ACC112 (cell line): Measurements from ENCODE around the gene SLC38A11.

Experiments
- H2AFZ ChIP-seq: fragments of 200-600 bp; sonication (generic); one replicate; pipeline ENCODE4 v1.6.0; 2017; ENCODE audit warnings: antibody characterized with exemption, low read length; ENCODE audit not compliant: unreplicated experiment
- H3K27ac ChIP-seq: fragments of 200-600 bp; sonication (generic); 2 replicates; pipeline ENCODE4 v1.5.1; 2014; ENCODE audit warnings: low read depth, mild to moderate bottlenecking, antibody characterized with exemption, low read length, moderate library complexity
- H3K27me3 ChIP-seq: fragments of 200-600 bp; sonication (generic); 2 replicates; pipeline ENCODE4 v1.6.1; 2014; ENCODE audit warnings: mild to moderate bottlenecking, antibody characterized with exemption, low read length, moderate library complexity, mixed read lengths; ENCODE audit not compliant: insufficient read depth
- H3K36me3 ChIP-seq: fragments of 200-600 bp; sonication (generic); 2 replicates; pipeline ENCODE4 v1.6.1; 2016; ENCODE audit warnings: mild to moderate bottlenecking, antibody characterized with exemption, low read length, moderate library complexity, mixed read lengths; ENCODE audit not compliant: insufficient read depth
- H3K4me1 ChIP-seq: fragments of 200-600 bp; sonication (generic); one replicate; pipeline ENCODE4 v1.6.1; 2016; ENCODE audit warnings: low read length, mixed read lengths; ENCODE audit not compliant: insufficient read depth, unreplicated experiment, control insufficient read depth
- H3K4me3 ChIP-seq: fragments of 200-600 bp; sonication (generic); 2 replicates; pipeline ENCODE4 v1.5.1; 2014; ENCODE audit warnings: mild to moderate bottlenecking, low read depth, low read length
- H3K79me2 ChIP-seq: fragments of 200-600 bp; sonication (generic); one replicate; pipeline ENCODE4 v1.6.0; 2016; ENCODE audit warnings: low read length; ENCODE audit not compliant: control insufficient read depth, unreplicated experiment, insufficient read depth

Gene SLC38A11

GRCh38 chr2:164913640-164914350 lies 41.5 kb downstream of the SLC38A11 start:
- Histone ChIP-seq H3K4me1 (peaks cover 5% of the 10 kb centered on the region), H3K36me3 (no peaks in the 10 kb centered on the region), H2AFZ (peak overlapping the region; percentile 70), H3K27me3 (no peaks in the 10 kb centered on the region), H3K4me3 (no peak overlapping the region), H3K27ac (no peak overlapping the region), H3K79me2 (no peaks in the 10 kb centered on the region)

- peaks cover 5% of the 10 kb centered on the region for H3K4me1 ChIP-seq
- H3K4me3 ChIP-seq, result no peak overlapping the region
- no peaks in the 10 kb centered on the region for H3K79me2 ChIP-seq
- no peak overlapping the region for H3K27ac ChIP-seq
- H3K27me3 ChIP-seq, result no peaks in the 10 kb centered on the region
- H2AFZ ChIP-seq, result no peak overlapping the region
- H3K36me3 ChIP-seq, result no peaks in the 10 kb centered on the region
These were observed 42.3 kb downstream of the SLC38A11 start for GRCh38 chr2:164913011-164913410.

GRCh38 chr2:164911832-164912231 lies 43.5 kb downstream of the SLC38A11 start:
- H2AFZ ChIP-seq, result no peak overlapping the region
- H3K79me2 ChIP-seq, result no peaks in the 10 kb centered on the region
- no peaks in the 10 kb centered on the region for H3K36me3 ChIP-seq
- no peak overlapping the region for H3K4me3 ChIP-seq
- H3K4me1 ChIP-seq, result peaks cover 5% of the 10 kb centered on the region
- H3K27me3 ChIP-seq, result no peaks in the 10 kb centered on the region
- H3K27ac ChIP-seq, result no peak overlapping the region

GRCh38 chr2:164910101-164910899 lies 45.0 kb downstream of the SLC38A11 start:
- Histone ChIP-seq H3K4me3 (no peak overlapping the region), H3K27me3 (no peaks in the 10 kb centered on the region), H2AFZ (peak overlapping the region; percentile 30), H3K79me2 (no peaks in the 10 kb centered on the region), H3K4me1 (peaks cover 5% of the 10 kb centered on the region), H3K27ac (no peak overlapping the region), H3K36me3 (no peaks in the 10 kb centered on the region)

GRCh38 chr2:164906947-164907346 lies 48.4 kb downstream of the SLC38A11 start:
- no peaks in the 10 kb centered on the region for H3K79me2 ChIP-seq
- no peak overlapping the region for H2AFZ ChIP-seq
- no peaks in the 10 kb centered on the region for H3K27me3 ChIP-seq
- H3K27ac ChIP-seq, result no peak overlapping the region
- H3K36me3 ChIP-seq, result no peaks in the 10 kb centered on the region
- H3K4me1 ChIP-seq, result peaks cover 14% of the 10 kb centered on the region
- H3K4me3 ChIP-seq, result no peak overlapping the region

GRCh38 chr2:164905307-164905706 lies 50.0 kb downstream of the SLC38A11 start:
- 0 out of 2 replicates have a peak, but pooled peaks cover 3% of the 10 kb centered on the region for H3K36me3 ChIP-seq
- H3K4me1 ChIP-seq, result peaks cover 12% of the 10 kb centered on the region
- H3K4me3 ChIP-seq, result no peak overlapping the region
- no peaks in the 10 kb centered on the region for H3K79me2 ChIP-seq
- no peak overlapping the region for H3K27ac ChIP-seq
- no peaks in the 10 kb centered on the region for H3K27me3 ChIP-seq
- no peak overlapping the region for H2AFZ ChIP-seq

GRCh38 chr2:164903951-164904350 lies 51.4 kb downstream of the SLC38A11 start:
- Histone ChIP-seq H3K27ac (no peak overlapping the region), H3K36me3 (0 out of 2 replicates have a peak, but pooled peaks cover 3% of the 10 kb centered on the region)

GRCh38 chr2:164903204-164903603 lies 52.1 kb downstream of the SLC38A11 start:
- Histone ChIP-seq H2AFZ (no peak overlapping the region), H3K36me3 (0 out of 2 replicates have a peak, but pooled peaks cover 3% of the 10 kb centered on the region), H3K27ac (no peak overlapping the region), H3K79me2 (no peaks in the 10 kb centered on the region), H3K4me1 (peaks cover 22% of the 10 kb centered on the region), H3K27me3 (no peaks in the 10 kb centered on the region), H3K4me3 (no peak overlapping the region)

More at GRCh38 chr2:164903951-164904350, 51.4 kb downstream of the SLC38A11 start:
- Histone ChIP-seq H3K79me2 (no peaks in the 10 kb centered on the region), H3K27me3 (no peaks in the 10 kb centered on the region), H3K4me1 (peaks cover 16% of the 10 kb centered on the region), H3K4me3 (no peak overlapping the region), H2AFZ (no peak overlapping the region)

GRCh38 chr2:164899121-164899520 lies 56.2 kb downstream of the SLC38A11 start:
- Histone ChIP-seq H3K4me1 (peaks cover 49% of the 10 kb centered on the region), H3K27ac (peak overlapping the region; percentile 82), H3K36me3 (0 out of 2 replicates have a peak, but pooled peaks cover 3% of the 10 kb centered on the region), H3K79me2 (no peaks in the 10 kb centered on the region), H3K4me3 (no peak overlapping the region), H3K27me3 (no peaks in the 10 kb centered on the region), H2AFZ (peak overlapping the region; percentile 56)

GRCh38 chr2:164898475-164898874 lies 56.9 kb downstream of the SLC38A11 start:
- no peak overlapping the region; the same call in 1 of the 2 replicates for H3K4me3 ChIP-seq
- 0 out of 2 replicates have a peak, but pooled peaks cover 3% of the 10 kb centered on the region for H3K36me3 ChIP-seq
- peak overlapping the region; percentile 36 for H2AFZ ChIP-seq
- H3K27me3 ChIP-seq, result no peaks in the 10 kb centered on the region
- no peaks in the 10 kb centered on the region for H3K79me2 ChIP-seq
- peaks cover 46% of the 10 kb centered on the region for H3K4me1 ChIP-seq
- peak overlapping the region; percentile 82 for H3K27ac ChIP-seq
